Natural killer cell treated with Interleukin-12 subunit alpha and Interleukin-12 subunit beta and Interleukin-15 and Interleukin-18, amount 100 ng/mL, for 72 hours (primary cell): ENCODE data around the gene UBE2D3. TPM values are rescaled to one million over a fixed set of nuclear protein-coding genes. Genes with fewer than 3 reads are reported as not detected.

Source experiments
- total RNA-seq, 2 donors: library from RNA; stranded (reverse); gene quantifications; one replicate each; pipeline ENCODE4 v1.2.3, GENCODE V29; 2022

UBE2D3 gene
- total RNA-seq, 2 donors from 2014 or later = 400 to 403 TPM

Other genes starting within 250 kb of the UBE2D3 start
- 10 to 100 TPM; 14.7 to 15.5 TPM for gene MANBA, start 66.6 kb downstream of the UBE2D3 start, total RNA-seq
- gene CISD2, start 41.4 kb upstream of the UBE2D3 start, total RNA-seq = 10 to 100 TPM; 26.8 to 31.1 TPM
- under 1 TPM in 1 of 2 donors, not detected in 1; 0.43 TPM for gene SLC9B1, start 192.2 kb upstream of the UBE2D3 start, total RNA-seq
- gene SLC9B2, start 249.2 kb upstream of the UBE2D3 start, total RNA-seq = 10 to 100 TPM; 19.6 to 46.6 TPM